A549 (cell line): Measurements from ENCODE around the gene FBXW2.

Experiments
- EP300 ChIP-seq, 2 experiments: fragments of >200 bp; sonication (Bioruptor Twin); formaldehyde crosslinking; IDR thresholded peaks; 2 replicates in 1 of 2; 3 replicates in 1 of 2; pipeline ENCODE4 v1.6.1; 2016 to 2017
- PHF8 ChIP-seq: fragments of 200-600 bp; sonication (generic); IDR thresholded peaks from 2 replicates; pipeline ENCODE4 v1.6.1; 2016; ENCODE audit warnings: low read depth, mild to moderate bottlenecking, antibody characterized with exemption, moderate library complexity, borderline replicate concordance
- POLR2A ChIP-seq: IDR thresholded peaks from 2 replicates; pipeline ENCODE4 v1.6.1; 2012; ENCODE audit warnings: mild to moderate bottlenecking, low read length
- RAD21 ChIP-seq, 2 experiments: fragments of >200 bp in 1 of 2; sonication (Bioruptor Twin) in 1 of 2; formaldehyde crosslinking in 1 of 2; IDR thresholded peaks in 1 of 2; conservative IDR thresholded peaks in 1 of 2; 2 replicates in 1 of 2; 3 replicates in 1 of 2; pipeline ENCODE4 v1.6.1; 2012 to 2018; ENCODE audit warnings: inconsistent platforms in 1 of 2
- TP53 ChIP-seq: fragments of 250-450 bp; sonication (Bioruptor Pico); IDR thresholded peaks from 2 replicates; pipeline ENCODE4 v1.5.0; 2021; ENCODE audit warnings: mild to moderate bottlenecking, moderate library complexity
- TF ChIP-seq, protein P1 (sequence below): fragments of >200 bp; sonication (Bioruptor Twin); formaldehyde crosslinking; IDR thresholded peaks from 3 replicates; pipeline ENCODE4 v1.5.1; 2016

DNA sequence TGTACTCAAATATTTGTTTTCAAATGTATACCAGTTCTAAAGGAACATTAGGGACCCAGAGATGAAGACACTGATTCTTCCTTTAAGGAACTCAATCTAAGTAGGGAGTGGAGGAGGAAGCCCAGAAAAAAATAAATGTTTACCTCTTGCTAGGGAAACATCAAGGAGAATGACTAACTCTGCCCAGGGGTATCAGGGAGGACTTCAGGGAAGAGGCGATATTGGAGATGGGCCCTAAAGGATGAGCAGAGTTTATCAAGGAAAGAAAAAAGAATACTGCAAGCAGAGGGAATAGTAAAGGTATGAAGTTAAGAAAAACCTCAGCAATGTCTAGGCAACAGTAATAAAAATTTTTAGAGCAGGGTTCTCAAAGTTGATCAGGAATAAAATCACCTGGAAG is 16.4 kb downstream of the FBXW2 start:
- TF ChIP-seq PHF8 (no peak), RAD21 (conservative IDR thresholded peaks at IDR 0.05 in 1 of 2, IDR thresholded peaks at IDR 0.05 in 1 of 2) (no peak), TP53 (no peak), POLR2A (no peak), EP300 (IDR thresholded peaks at IDR 0.05) (no peak)
- TF ChIP-seq, protein P1, sequence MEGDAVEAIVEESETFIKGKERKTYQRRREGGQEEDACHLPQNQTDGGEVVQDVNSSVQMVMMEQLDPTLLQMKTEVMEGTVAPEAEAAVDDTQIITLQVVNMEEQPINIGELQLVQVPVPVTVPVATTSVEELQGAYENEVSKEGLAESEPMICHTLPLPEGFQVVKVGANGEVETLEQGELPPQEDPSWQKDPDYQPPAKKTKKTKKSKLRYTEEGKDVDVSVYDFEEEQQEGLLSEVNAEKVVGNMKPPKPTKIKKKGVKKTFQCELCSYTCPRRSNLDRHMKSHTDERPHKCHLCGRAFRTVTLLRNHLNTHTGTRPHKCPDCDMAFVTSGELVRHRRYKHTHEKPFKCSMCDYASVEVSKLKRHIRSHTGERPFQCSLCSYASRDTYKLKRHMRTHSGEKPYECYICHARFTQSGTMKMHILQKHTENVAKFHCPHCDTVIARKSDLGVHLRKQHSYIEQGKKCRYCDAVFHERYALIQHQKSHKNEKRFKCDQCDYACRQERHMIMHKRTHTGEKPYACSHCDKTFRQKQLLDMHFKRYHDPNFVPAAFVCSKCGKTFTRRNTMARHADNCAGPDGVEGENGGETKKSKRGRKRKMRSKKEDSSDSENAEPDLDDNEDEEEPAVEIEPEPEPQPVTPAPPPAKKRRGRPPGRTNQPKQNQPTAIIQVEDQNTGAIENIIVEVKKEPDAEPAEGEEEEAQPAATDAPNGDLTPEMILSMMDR: no peak
